GM12801 (cell line): ENCODE data around the gene CNPY1.

Source experiments
- CTCF ChIP-seq: IDR thresholded peaks from one replicate; pipeline ENCODE4 v1.5.1; 2011; ENCODE audit warnings: control low read depth; ENCODE audit not compliant: insufficient read length; ENCODE audit errors: extremely low read depth

The CNPY1 gene

GRCh38 chr7:155489158-155489840 lies 57.1 kb downstream of the CNPY1 start:
- no peak for TF ChIP-seq CTCF

- TF ChIP-seq CTCF, result no peak
Observed at GRCh38 chr7:155488483-155489127, 57.8 kb downstream of the CNPY1 start.

- TF ChIP-seq CTCF, result no peak
Observed at GRCh38 chr7:155487509-155488482, 58.6 kb downstream of the CNPY1 start.

- TF ChIP-seq CTCF, result no peak
Observed at GRCh38 chr7:155486783-155487508, 59.4 kb downstream of the CNPY1 start.

GRCh38 chr7:155484483-155485399 lies 61.6 kb downstream of the CNPY1 start:
- TF ChIP-seq CTCF, result no peak

GRCh38 chr7:155483868-155484325 lies 62.5 kb downstream of the CNPY1 start:
- no peak for TF ChIP-seq CTCF
